ENCODE data around the gene NUP214.

GRCh38 chr9:131117762-131118145, 7.6 kb upstream of the NUP214 start:
- TF ChIP-seq CTCF (conservative IDR thresholded peaks at IDR 0.05; ENCODE audit: low read length) (no peak), EZH2phosphoT487 (IDR thresholded peaks at IDR 0.05; ENCODE audit: borderline replicate concordance, low read depth, low read length) (no peak)

Data from OCI-LY7 (cell line).